HepG2 (cell line): Measurements from ENCODE around the gene OR51E2. TPM values are rescaled to one million over a fixed set of nuclear protein-coding genes. Genes with fewer than 3 reads are reported as not detected.

Experiments used
- ATAC-seq: fragments of 200-7000 bp; cut with Tn5 transposase; 3 replicates; pipeline ENCODE4 v1.9.1; 2020; ENCODE audit warnings: mild to moderate bottlenecking, moderate library complexity
- BruUV-seq: library from RNA; stranded (reverse); fragments of 400-500 nt; replicated peaks from 2 replicates; lab custom pipeline; 2021; lab: Mats Ljungman, UMichigan
- CTCF ChIA-PET: fragments of 300-600 bp; formaldehyde crosslinking; extraction: SDS; loops from one replicate; lab custom pipeline; 2021; ENCODE audit warnings: low total read pairs, inconsistent platforms, low intra/inter-chr PET ratio; lab: Yijun Ruan, JAX
- POLR2A ChIA-PET: fragments of 350-600 bp; sonication (Branson Sonifier 250); formaldehyde crosslinking; loops from one replicate; lab custom pipeline; 2020; ENCODE audit warnings: antibody characterized with exemption, inconsistent platforms; lab: Yijun Ruan, JAX
- DNase-seq: peaks from one replicate; pipeline ENCODE4 v3.0.0-alpha.2; 2015; ENCODE audit warnings: low spot score
- FAIRE-seq: peaks from 3 replicates; lab custom pipeline; 2011; peaks lifted over from hg19 to GRCh38; lab: Jason Lieb, UNC
- H2AFZ ChIP-seq: one replicate; pipeline ENCODE4 v1.6.1; 2011; ENCODE audit warnings: low read length, inconsistent platforms
- H3K27ac ChIP-seq: fragments of 300-600 bp; 3 replicates; pipeline ENCODE4 v1.8.0; 2011; ENCODE audit warnings: mixed run types, mild to moderate bottlenecking, mixed read lengths, low read length, inconsistent platforms; ENCODE audit not compliant: insufficient read depth; ENCODE audit errors: extremely low read length
- H3K27me3 ChIP-seq, 2 experiments: fragments of 200-600 bp in 1 of 2; 2 replicates in 1 of 2; 3 replicates in 1 of 2; pipeline versions ENCODE4 v1.6.0 to v1.8.0; 2011; ENCODE audit warnings: low read length in 2 of 2, mild to moderate bottlenecking in 2 of 2, moderate library complexity in 2 of 2, inconsistent platforms in 1 of 2; ENCODE audit not compliant: insufficient read depth in 2 of 2, control insufficient read depth in 1 of 2
- H3K36me3 ChIP-seq, 2 experiments: fragments of 200-600 bp in 1 of 2; replicated peaks in 1 of 2; 2 replicates in 1 of 2; 3 replicates in 1 of 2; pipeline versions ENCODE4 v1.5.1 to v1.8.0; 2011; ENCODE audit warnings: low read length in 2 of 2, inconsistent platforms in 1 of 2; ENCODE audit not compliant: insufficient read depth in 2 of 2, control insufficient read depth in 1 of 2
- H3K4me1 ChIP-seq: 2 replicates; pipeline ENCODE4 v1.5.1; 2012; ENCODE audit warnings: low read length, inconsistent platforms; ENCODE audit not compliant: insufficient read depth
- H3K4me2 ChIP-seq: 2 replicates; pipeline ENCODE4 v1.6.0; 2011; ENCODE audit warnings: low read depth, low read length, inconsistent platforms
- H3K4me3 ChIP-seq, 3 experiments: fragments of 200-600 bp in 1 of 3; sonication (generic), shearing (Covaris generic) in 1 of 3; replicated peaks in 1 of 3; 2 replicates each; pipeline ENCODE4 v1.5.1; 2011 to 2016; ENCODE audit warnings: low read length in 3 of 3, inconsistent platforms in 2 of 3, low read depth in 2 of 3, mild to moderate bottlenecking in 2 of 3, control low read depth in 1 of 3, mixed read lengths in 1 of 3; ENCODE audit not compliant: insufficient read depth in 1 of 3
- H3K79me2 ChIP-seq: one replicate; pipeline ENCODE4 v1.6.1; 2011; ENCODE audit warnings: low read length, inconsistent platforms; ENCODE audit not compliant: insufficient read depth
- H3K9ac ChIP-seq: 2 replicates; pipeline ENCODE4 v1.6.0; 2011; ENCODE audit warnings: mild to moderate bottlenecking, low read depth, low read length, inconsistent platforms; ENCODE audit not compliant: insufficient read depth
- H3K9me3 ChIP-seq: 2 replicates; pipeline ENCODE4 v1.5.1; 2012; ENCODE audit warnings: mild to moderate bottlenecking, low read length
- H4K20me1 ChIP-seq: 2 replicates; pipeline ENCODE4 v1.6.0; 2011; ENCODE audit warnings: inconsistent platforms, mild to moderate bottlenecking, low read length, moderate library complexity; ENCODE audit not compliant: insufficient read depth
- CHD2 ChIP-seq: IDR thresholded peaks from 2 replicates; pipeline ENCODE4 v1.6.1; 2011; ENCODE audit warnings: low read depth, low read length, improper control_type of control experiment
- CSRNP2 ChIP-seq: sonication (generic); formaldehyde crosslinking; conservative IDR thresholded peaks from 2 replicates; pipeline ENCODE4 v1.8.0; 2022; ENCODE audit warnings: low read depth, missing genetic modification reagents
- DNMT3B ChIP-seq: conservative IDR thresholded peaks from 2 replicates; pipeline ENCODE4 v1.6.1; 2016; ENCODE audit warnings: missing biosample characterization, control low read depth
- ETS1 ChIP-seq: sonication (generic); formaldehyde crosslinking; IDR thresholded peaks from 2 replicates; pipeline ENCODE4 v1.4.0; 2020; ENCODE audit warnings: missing genetic modification reagents
- GZF1 ChIP-seq: sonication (generic); formaldehyde crosslinking; IDR thresholded peaks from 2 replicates; pipeline ENCODE4 v1.5.1; 2020; ENCODE audit warnings: mild to moderate bottlenecking, missing genetic modification reagents
- HNRNPLL ChIP-seq: fragments of 200-400 bp; formaldehyde crosslinking; IDR thresholded peaks from 2 replicates; pipeline ENCODE4 v1.6.1; 2017; ENCODE audit warnings: mild to moderate bottlenecking, low read depth, low read length; ENCODE audit not compliant: poor library complexity, severe bottlenecking
- KLF11 ChIP-seq: IDR thresholded peaks from 2 replicates; pipeline ENCODE4 v1.6.1; 2016; ENCODE audit warnings: missing compliant biosample characterization
- ZNF180 ChIP-seq: sonication (generic); formaldehyde crosslinking; IDR thresholded peaks from 2 replicates; pipeline ENCODE4 v1.4.0; 2020; ENCODE audit warnings: low read depth, missing genetic modification reagents, borderline replicate concordance
- ZNF382 ChIP-seq: sonication (generic); formaldehyde crosslinking; IDR thresholded peaks from 2 replicates; pipeline ENCODE4 v1.5.0; 2020; ENCODE audit warnings: missing genetic modification reagents, mild to moderate bottlenecking, borderline replicate concordance
- ZNF777 ChIP-seq: sonication (generic); formaldehyde crosslinking; IDR thresholded peaks from 2 replicates; pipeline ENCODE4 v1.4.0; 2020; ENCODE audit warnings: missing genetic modification reagents
- ZSCAN31 ChIP-seq: sonication (generic); formaldehyde crosslinking; IDR thresholded peaks from 2 replicates; pipeline ENCODE4 v1.5.0; 2020; ENCODE audit warnings: low read depth, mild to moderate bottlenecking, missing genetic modification reagents
- WGBS: methylation state at CpG from one replicate; pipeline ENCODE4 v1.1.6; 2017; ENCODE audit warnings: low lambda C conversion rate; 5-methylcytosine and 5-hydroxymethylcytosine counted together
- in situ Hi-C: cut with HindIII; loops from 2 replicates; pipeline ENCODE4 v1.10.0; 2017; ENCODE audit warnings: low pct_unique_long_range_greater_than_20kb; ENCODE audit not compliant: extremely low pct_ligation_motif_present
- intact Hi-C: fragments of 100-400 bp; cut with micrococcal nuclease; formaldehyde crosslinking; loops from one replicate; pipeline ENCODE4 v1.10.0; 2022; ENCODE audit not compliant: unreplicated experiment
- polyA plus RNA-seq, 8 experiments: library from polyadenylated mRNA; depleted of rRNA in 3 of 8; stranded (reverse) in 7 of 8; unstranded in 1 of 8; fragments of >200 nt; fragmentation: Illumina TruSeq in 4 of 8; extraction: Trizol in 4 of 8; gene quantifications; 2 replicates each; pipeline versions ENCODE4 v1.2.1 to v1.2.3, GENCODE V29; 2011 to 2016; ENCODE audit warnings: low read depth in 4 of 8, missing spikeins in 1 of 8, mixed read lengths in 1 of 8; ENCODE audit not compliant: insufficient read depth in 1 of 8
- total RNA-seq, 5 experiments: library from RNA; depleted of rRNA; stranded (reverse); fragments of >200 nt; fragmentation: Illumina TruSeq; extraction: Trizol; gene quantifications; 2 replicates each; pipeline ENCODE4 v1.2.3, GENCODE V29; 2016; ENCODE audit warnings: low read depth in 1 of 5

The OR51E2 gene
- total and polyA plus RNA-seq, 2 of the 13 experiments (the other 11 are each of a cell fraction or from before 2014, with no cell fraction given) = not detected

GRCh38 chr11:4658629-4659445 lies 38.8 kb downstream of the OR51E2 start:
- FAIRE-seq = no peak
- no peak overlapping the region for H3K4me2 ChIP-seq
- H4K20me1 ChIP-seq = no peaks in the 10 kb centered on the region
- no peaks in the 10 kb centered on the region for H3K79me2 ChIP-seq
- H3K27ac ChIP-seq = no peak overlapping the region
- no peaks in the 10 kb centered on the region for H3K4me1 ChIP-seq
- in situ Hi-C loops = no loop called here
- POLR2A ChIA-PET = no interaction called here
- WGBS = 15% methylated on average over 5 of the region's 5 CpGs
- CTCF ChIA-PET = no interaction called here
- no TSS peak for BruUV-seq
- no peak for DNase-seq
- H3K36me3 ChIP-seq = no peaks in the 10 kb centered on the region
- TF ChIP-seq ZNF180 (CRISPR knock-in tag) (no peak), ZSCAN31 (CRISPR knock-in tag) (no peak), ETS1 (CRISPR knock-in tag) (no peak), ZNF777 (no peak), DNMT3B (CRISPR knock-in tag) (no peak), HNRNPLL (no peak), ZNF382 (CRISPR knock-in tag) (no peak), CSRNP2 (CRISPR knock-in tag) (no peak), GZF1 (CRISPR knock-in tag) (no peak), CHD2 (no peak), KLF11 (no peak)
- TF ChIP-seq, all 625 proteins: peak for 0
- no peak for ATAC-seq
- H3K4me3 ChIP-seq = no peak overlapping the region
- H2AFZ ChIP-seq = no peak overlapping the region
- intact Hi-C loops = no loop called here
- H3K9me3 ChIP-seq = no peaks in the 10 kb centered on the region
- no peak overlapping the region for H3K9ac ChIP-seq
- no peaks in the 10 kb centered on the region for H3K27me3 ChIP-seq
